B cell (primary cell): ENCODE measurements around the gene FARP1. TPM values are rescaled to one million over a fixed set of nuclear protein-coding genes. Genes with fewer than 3 reads are reported as not detected.

Source experiments
- ATAC-seq: fragments of 200-7000 bp; cut with Tn5 transposase; one replicate; pipeline ENCODE4 v1.10.0; 2021; ENCODE audit warnings: low read depth, mild to moderate bottlenecking, moderate number of reproducible peaks, moderate library complexity
- CTCF ChIA-PET: fragments of 350-600 bp; sonication (Branson Sonifier 250); formaldehyde crosslinking; loops from one replicate; lab custom pipeline; 2021; ENCODE audit warnings: antibody characterized with exemption, inconsistent platforms; lab: Charles Lee
- POLR2A ChIA-PET: fragments of 350-600 bp; sonication (Branson Sonifier 250); formaldehyde crosslinking; loops from one replicate; lab custom pipeline; 2021; ENCODE audit warnings: antibody characterized with exemption; lab: Charles Lee
- DNase-seq: peaks from one replicate; pipeline ENCODE4 v3.0.0; 2013
- H2AFZ ChIP-seq: 2 replicates; pipeline ENCODE4 v1.6.1; 2012; ENCODE audit warnings: mild to moderate bottlenecking, low read depth, low read length; ENCODE audit not compliant: insufficient read depth, poor library complexity, severe bottlenecking
- H3K27ac ChIP-seq, 2 donors: 1 replicate in 1 of 2; 2 replicates in 1 of 2; pipeline ENCODE4 v1.5.1; 2012 to 2013; ENCODE audit warnings: low read length in 2 of 2, mild to moderate bottlenecking in 2 of 2, moderate library complexity in 1 of 2
- H3K27me3 ChIP-seq, 4 experiments: fragments of 200-600 bp in 1 of 4; sonication (generic) in 1 of 4; replicated peaks in 1 of 4; 1 replicate in 2 of 4; 2 replicates in 2 of 4; pipeline versions ENCODE4 v1.6.1 to v1.7.0; 2013 to 2016; ENCODE audit warnings: low read length in 3 of 4, mild to moderate bottlenecking in 2 of 4, mixed read lengths in 1 of 4, moderate library complexity in 1 of 4; ENCODE audit not compliant: insufficient read depth in 4 of 4, control insufficient read depth in 3 of 4; ENCODE audit errors: control extremely low read depth in 1 of 4
- H3K36me3 ChIP-seq, 2 experiments: replicated peaks in 1 of 2; 1 replicate in 1 of 2; 2 replicates in 1 of 2; pipeline versions ENCODE4 v1.6.1 to v1.7.1; 2013; ENCODE audit warnings: low read length in 1 of 2; ENCODE audit not compliant: insufficient read depth in 2 of 2, control insufficient read depth in 1 of 2; ENCODE audit errors: control extremely low read depth in 1 of 2, extremely low read depth in 1 of 2
- H3K4me1 ChIP-seq, 2 donors: fragments of 200-600 bp in 1 of 2; sonication (generic) in 1 of 2; 1 replicate in 1 of 2; 2 replicates in 1 of 2; pipeline versions ENCODE4 v1.5.1 to v1.6.1; 2013 to 2017; ENCODE audit warnings: low read length in 2 of 2; ENCODE audit not compliant: control insufficient read depth in 2 of 2, insufficient read depth in 2 of 2
- H3K4me2 ChIP-seq: replicated peaks from 2 replicates; pipeline ENCODE3; 2012; ENCODE audit warnings: mild to moderate bottlenecking, low read depth, low read length; ENCODE audit not compliant: poor library complexity, severe bottlenecking
- H3K4me3 ChIP-seq, 5 experiments: fragments of 200-600 bp in 1 of 5; sonication (generic) in 1 of 5; 1 replicate in 3 of 5; 2 replicates in 2 of 5; pipeline versions ENCODE4 v1.5.1 to v1.7.0; 2011 to 2016; ENCODE audit warnings: low read length in 4 of 5, mild to moderate bottlenecking in 4 of 5, low read depth in 2 of 5, control low read depth in 1 of 5, moderate library complexity in 1 of 5; ENCODE audit not compliant: insufficient read depth in 1 of 5; ENCODE audit errors: control extremely low read depth in 1 of 5, extremely low read depth in 1 of 5
- H3K79me2 ChIP-seq: fragments of 200-600 bp; sonication (generic); one replicate; pipeline ENCODE4 v1.6.0; 2016; ENCODE audit warnings: low read length; ENCODE audit not compliant: control insufficient read depth, insufficient read depth
- H3K9ac ChIP-seq: fragments of 200-600 bp; sonication (generic); 2 replicates; pipeline ENCODE4 v1.6.1; 2017; ENCODE audit warnings: mild to moderate bottlenecking, low read length, moderate library complexity
- H3K9me3 ChIP-seq, 3 donors: one replicate each; pipeline versions ENCODE4 v1.6.1 to v1.7.1; 2013; ENCODE audit warnings: low read length in 2 of 3; ENCODE audit not compliant: control insufficient read depth in 2 of 3, insufficient read depth in 1 of 3; ENCODE audit errors: control extremely low read depth in 1 of 3
- H4K20me1 ChIP-seq: 2 replicates; pipeline ENCODE4 v1.6.0; 2012; ENCODE audit warnings: mild to moderate bottlenecking, low read length; ENCODE audit not compliant: insufficient read depth, control insufficient read depth, poor library complexity, severe bottlenecking
- H3K27ac Mint-ChIP-seq: one replicate; pipeline ENCODE4 v1.8.0; 2021; ENCODE audit warnings: mixed read lengths
- H3K27me3 Mint-ChIP-seq: one replicate; pipeline ENCODE4 v1.8.0; 2021; ENCODE audit warnings: mixed read lengths
- H3K4me1 Mint-ChIP-seq: one replicate; pipeline ENCODE4 v1.8.0; 2021; ENCODE audit warnings: mixed read lengths
- H3K4me3 Mint-ChIP-seq: one replicate; pipeline ENCODE4 v1.8.0; 2021; ENCODE audit warnings: mixed read lengths
- H3K9me3 Mint-ChIP-seq: one replicate; pipeline ENCODE4 v1.8.0; 2022; ENCODE audit warnings: mixed read lengths; ENCODE audit not compliant: insufficient read depth
- CTCF ChIP-seq: fragments of 200-600 bp; IDR thresholded peaks from one replicate; pipeline ENCODE4 v1.8.0; 2022; ENCODE audit warnings: antibody characterized with exemption, mild to moderate bottlenecking
- EZH2 ChIP-seq: IDR thresholded peaks from 2 replicates; pipeline ENCODE4 v1.6.1; 2012; ENCODE audit warnings: borderline replicate concordance, low read depth, mild to moderate bottlenecking, moderate library complexity, low read length; ENCODE audit not compliant: insufficient read depth, poor library complexity, severe bottlenecking
- WGBS: methylation state at CpG from one replicate; pipeline ENCODE4 v1.1.5; 2013; ENCODE audit warnings: missing lambda C conversion rate; ENCODE audit not compliant: insufficient coverage; 5-methylcytosine and 5-hydroxymethylcytosine counted together
- intact Hi-C: fragments of 100-400 bp; cut with micrococcal nuclease; formaldehyde crosslinking; loops from one replicate; pipeline ENCODE4 v1.10.0; 2022
- polyA plus RNA-seq: library from polyadenylated mRNA; depleted of rRNA; stranded (reverse); fragments of >200 nt; gene quantifications from 2 replicates; pipeline ENCODE4 v1.2.3, GENCODE V29; 2012
- total RNA-seq, 2 donors: library from RNA; stranded (reverse); fragments of 120-200 nt in 1 of 2; gene quantifications; 1 replicate in 1 of 2; 2 replicates in 1 of 2; pipeline versions ENCODE4 v1.2.3 to v1.2.4, GENCODE V29; 2013 to 2022

The FARP1 gene
- total and polyA plus RNA-seq, 2 donors (not counting 1 experiment from before 2014, with no cell fraction given), result 0.15 to 1.5 TPM

GRCh38 chr13:98224557-98224956, 81.7 kb downstream of the FARP1 start:
- H2AFZ ChIP-seq, result no peak overlapping the region
- TF ChIP-seq EZH2 (no peak), CTCF (no peak)
- CTCF ChIA-PET, result no interaction called here
- no peaks in the 10 kb centered on the region for H3K79me2 ChIP-seq
- POLR2A ChIA-PET, result no interaction called here
- ATAC-seq (no peak), DNase-seq (no peak)
- Mint-ChIP-seq H3K9me3 (no peaks in the 10 kb centered on the region), H3K27ac (no peak overlapping the region), H3K27me3 (peaks cover 3% of the 10 kb centered on the region), H3K4me3 (no peak overlapping the region), H3K4me1 (no peaks in the 10 kb centered on the region)
- H3K9ac ChIP-seq, result no peak overlapping the region
- no peak overlapping the region for H3K27ac ChIP-seq
- H3K9me3 ChIP-seq, result no peaks in the 10 kb centered on the region
- no peak overlapping the region for H3K4me2 ChIP-seq
- H3K4me1 ChIP-seq, result no peaks in the 10 kb centered on the region
- intact Hi-C loops, result no loop called here
- no peaks in the 10 kb centered on the region for H4K20me1 ChIP-seq
- H3K36me3 ChIP-seq, result no peaks in the 10 kb centered on the region
- no peaks in the 10 kb centered on the region for H3K27me3 ChIP-seq
- 92% methylated on average over 5 of the region's 5 CpGs for WGBS
- H3K4me3 ChIP-seq, result no peak overlapping the region

- H3K27ac ChIP-seq, result no peak overlapping the region
- 93% methylated on average over 13 of the region's 20 CpGs for WGBS
- no peak for ATAC-seq
- no peak overlapping the region for H3K4me3 ChIP-seq
- H3K9me3 ChIP-seq, result no peaks in the 10 kb centered on the region
- no peaks in the 10 kb centered on the region for H3K36me3 ChIP-seq
- H3K4me2 ChIP-seq, result no peak overlapping the region
- ChIA-PET CTCF (no interaction called here), POLR2A (no interaction called here)
- Mint-ChIP-seq H3K27ac (no peak overlapping the region), H3K27me3 (peaks cover 3% of the 10 kb centered on the region), H3K9me3 (no peaks in the 10 kb centered on the region), H3K4me1 (no peaks in the 10 kb centered on the region), H3K4me3 (no peak overlapping the region)
- no peak overlapping the region for H2AFZ ChIP-seq
- no peaks in the 10 kb centered on the region for H3K4me1 ChIP-seq
- TF ChIP-seq EZH2, result no peak
- no peak for TF ChIP-seq CTCF
- intact Hi-C loops, result no loop called here
- no peaks in the 10 kb centered on the region for H3K27me3 ChIP-seq
- H3K9ac ChIP-seq, result no peak overlapping the region
- DNase-seq, result no peak
- no peaks in the 10 kb centered on the region for H4K20me1 ChIP-seq
- H3K79me2 ChIP-seq, result no peaks in the 10 kb centered on the region
These were observed 82.4 kb downstream of the FARP1 start for GRCh38 chr13:98225036-98225940.
